HCT116 (cell line): ENCODE results near the gene CLDN5. TPM values are rescaled to one million over a fixed set of nuclear protein-coding genes. Genes with fewer than 3 reads are reported as not detected.

Experiments
- ATAC-seq: fragments of 200-7000 bp; cut with Tn5 transposase; 2 replicates; pipeline ENCODE4 v1.9.1; 2020; ENCODE audit warnings: mild to moderate bottlenecking, moderate library complexity
- BruUV-seq: library from RNA; stranded (reverse); fragments of 400-500 nt; replicated peaks from 2 replicates; lab custom pipeline; 2021; lab: Mats Ljungman, UMichigan
- CTCF ChIA-PET: fragments of 300-600 bp; sonication (Branson Sonifier 250); formaldehyde crosslinking; loops from one replicate; lab custom pipeline; 2021; ENCODE audit warnings: antibody characterized with exemption; lab: Charles Lee
- POLR2A ChIA-PET: fragments of 300-600, 350-600 bp; sonication (Branson Sonifier 250); formaldehyde crosslinking; loops from one replicate; lab custom pipeline; 2021; ENCODE audit warnings: antibody characterized with exemption; lab: Charles Lee
- RAD21 ChIA-PET, 2 experiments: fragments of 300-600 bp; sonication (Branson Sonifier 250); formaldehyde crosslinking; loops; one replicate each; lab custom pipeline; 2023; ENCODE audit warnings: low total read pairs in 2 of 2; ENCODE audit not compliant: uncharacterized antibody in 2 of 2, unreplicated experiment in 2 of 2, low non-redundant PET in 1 of 2; lab: Charles Lee
- DNase-seq: peaks from one replicate; pipeline ENCODE4 v3.0.0-alpha.2; 2010; ENCODE audit warnings: low read depth, low spot score
- H2AFZ ChIP-seq: fragments of 200-600 bp; shearing (Covaris generic), sonication (generic); 2 replicates; pipeline ENCODE4 v1.6.1; 2017; ENCODE audit warnings: low read depth, mixed run types, mixed read lengths, antibody characterized with exemption, low read length; ENCODE audit not compliant: poor library complexity, severe bottlenecking
- H3K27ac ChIP-seq: 2 replicates; pipeline ENCODE4 v1.5.1; 2012; ENCODE audit warnings: low read depth, low read length
- H3K27me3 ChIP-seq: fragments of 200-600 bp; sonication (generic); 2 replicates; pipeline ENCODE4 v1.6.1; 2016; ENCODE audit warnings: mixed run types, low read length, mixed read lengths; ENCODE audit not compliant: insufficient read depth
- H3K36me3 ChIP-seq, 2 experiments: fragments of 200-500 bp in 1 of 2; fragments of 200-600 bp in 1 of 2; sonication (Bioruptor generic) in 1 of 2; sonication (generic) in 1 of 2; 2 replicates each; pipeline versions ENCODE4 v1.5.1 to v1.6.1; 2014 to 2016; ENCODE audit warnings: low read length in 2 of 2, inconsistent platforms in 1 of 2, mixed read lengths in 1 of 2, mixed run types in 1 of 2; ENCODE audit not compliant: insufficient read depth in 2 of 2, control insufficient read depth in 1 of 2
- H3K4me1 ChIP-seq, 2 experiments: fragments of 200-600 bp in 1 of 2; sonication (generic) in 1 of 2; 2 replicates each; pipeline versions ENCODE4 v1.5.1 to v1.6.1; 2012 to 2017; ENCODE audit warnings: low read length in 2 of 2, inconsistent platforms in 1 of 2, mild to moderate bottlenecking in 1 of 2, mixed read lengths in 1 of 2, mixed run types in 1 of 2, moderate library complexity in 1 of 2; ENCODE audit not compliant: insufficient read depth in 2 of 2, control insufficient read depth in 1 of 2
- H3K4me2 ChIP-seq: fragments of 200-600 bp; sonication (generic); 2 replicates; pipeline ENCODE4 v1.6.1; 2017; ENCODE audit warnings: mixed run types, low read length, mixed read lengths
- H3K4me3 ChIP-seq, 2 experiments: fragments of 200-600 bp in 1 of 2; sonication (generic) in 1 of 2; replicated peaks in 1 of 2; 2 replicates each; pipeline ENCODE4 v1.5.1; 2011 to 2016; ENCODE audit warnings: low read length in 2 of 2, control low read depth in 1 of 2, low read depth in 1 of 2, mild to moderate bottlenecking in 1 of 2, mixed read lengths in 1 of 2, mixed run types in 1 of 2
- H3K79me2 ChIP-seq: fragments of 200-600 bp; sonication (generic); 2 replicates; pipeline ENCODE4 v1.6.1; 2017; ENCODE audit warnings: mild to moderate bottlenecking, mixed run types, low read length, moderate library complexity, mixed read lengths; ENCODE audit not compliant: insufficient read depth
- H3K9ac ChIP-seq: fragments of 200-600 bp; sonication (generic); 2 replicates; pipeline ENCODE4 v1.6.1; 2016; ENCODE audit warnings: low read length, mixed read lengths
- H3K9me2 ChIP-seq: fragments of 200-600 bp; sonication (generic), shearing (Covaris generic); 2 replicates; pipeline ENCODE4 v1.6.1; 2017; ENCODE audit warnings: mixed run types, mild to moderate bottlenecking, moderate library complexity; ENCODE audit not compliant: insufficient read depth
- H3K9me3 ChIP-seq, 2 experiments: fragments of 200-500 bp in 1 of 2; fragments of 200-600 bp in 1 of 2; sonication (Bioruptor generic) in 1 of 2; sonication (generic) in 1 of 2; 2 replicates each; pipeline ENCODE4 v1.6.1; 2014 to 2017; ENCODE audit warnings: low read length in 2 of 2, mixed read lengths in 2 of 2, inconsistent platforms in 1 of 2, low read depth in 1 of 2, mild to moderate bottlenecking in 1 of 2, mixed run types in 1 of 2, moderate library complexity in 1 of 2; ENCODE audit not compliant: control insufficient read depth in 1 of 2, insufficient read depth in 1 of 2
- H4K20me1 ChIP-seq: fragments of 200-600 bp; sonication (generic), shearing (Covaris generic); 2 replicates; pipeline ENCODE4 v1.6.1; 2017; ENCODE audit warnings: mixed run types, mild to moderate bottlenecking, moderate library complexity; ENCODE audit not compliant: insufficient read depth
- CBX3 ChIP-seq: IDR thresholded peaks from 2 replicates; pipeline ENCODE4 v1.6.1; 2012; ENCODE audit warnings: low read depth
- CEBPB ChIP-seq: IDR thresholded peaks from 2 replicates; pipeline ENCODE4 v1.6.1; 2012; ENCODE audit warnings: low read depth
- EGR1 ChIP-seq: IDR thresholded peaks from 2 replicates; pipeline ENCODE4 v1.6.1; 2012; ENCODE audit warnings: low read depth
- POLR2A ChIP-seq: IDR thresholded peaks from 2 replicates; pipeline ENCODE4 v1.7.0; 2011; ENCODE audit warnings: borderline replicate concordance; ENCODE audit not compliant: insufficient read depth, insufficient read length; ENCODE audit errors: extremely low read depth
- RAD21 ChIP-seq: IDR thresholded peaks from 2 replicates; pipeline ENCODE4 v1.6.1; 2012; ENCODE audit warnings: low read depth, mild to moderate bottlenecking
- SRF ChIP-seq: IDR thresholded peaks from 2 replicates; pipeline ENCODE4 v1.6.1; 2012; ENCODE audit warnings: low read depth
- ZFX ChIP-seq: fragments of 450-650 bp; IDR thresholded peaks from 2 replicates; pipeline ENCODE4 v1.6.1; 2017
- intact Hi-C: fragments of 100-400 bp; cut with micrococcal nuclease; formaldehyde crosslinking; loops from 2 replicates; pipeline ENCODE4 v1.10.0; 2022
- total RNA-seq: library from RNA; stranded (reverse); gene quantifications from one replicate; pipeline ENCODE4 v1.2.1, GENCODE V29; 2021; ENCODE audit not compliant: unreplicated experiment
- TF ChIP-seq, protein P1 (sequence below), 3 experiments: fragments of 200-600 bp in 1 of 3; sonication (generic) in 1 of 3; IDR thresholded peaks in 2 of 3; conservative IDR thresholded peaks in 1 of 3; 2 replicates each; pipeline ENCODE4 v1.5.1; 2012 to 2017; ENCODE audit warnings: low read depth in 2 of 3, low read length in 2 of 3, antibody characterized with exemption in 1 of 3, borderline replicate concordance in 1 of 3, control low read depth in 1 of 3, mild to moderate bottlenecking in 1 of 3, mixed read lengths in 1 of 3, mixed run types in 1 of 3, moderate library complexity in 1 of 3; ENCODE audit not compliant: insufficient read depth in 1 of 3
- TF ChIP-seq, protein P2 (sequence below): IDR thresholded peaks from 2 replicates; pipeline ENCODE4 v1.6.1; 2011; ENCODE audit warnings: mild to moderate bottlenecking, low read length, moderate library complexity; ENCODE audit not compliant: insufficient replicate concordance; ENCODE audit errors: extremely low read depth

The CLDN5 gene
- total RNA-seq, 1 experiment from 2014 or later, result 0.32 TPM

DNA sequence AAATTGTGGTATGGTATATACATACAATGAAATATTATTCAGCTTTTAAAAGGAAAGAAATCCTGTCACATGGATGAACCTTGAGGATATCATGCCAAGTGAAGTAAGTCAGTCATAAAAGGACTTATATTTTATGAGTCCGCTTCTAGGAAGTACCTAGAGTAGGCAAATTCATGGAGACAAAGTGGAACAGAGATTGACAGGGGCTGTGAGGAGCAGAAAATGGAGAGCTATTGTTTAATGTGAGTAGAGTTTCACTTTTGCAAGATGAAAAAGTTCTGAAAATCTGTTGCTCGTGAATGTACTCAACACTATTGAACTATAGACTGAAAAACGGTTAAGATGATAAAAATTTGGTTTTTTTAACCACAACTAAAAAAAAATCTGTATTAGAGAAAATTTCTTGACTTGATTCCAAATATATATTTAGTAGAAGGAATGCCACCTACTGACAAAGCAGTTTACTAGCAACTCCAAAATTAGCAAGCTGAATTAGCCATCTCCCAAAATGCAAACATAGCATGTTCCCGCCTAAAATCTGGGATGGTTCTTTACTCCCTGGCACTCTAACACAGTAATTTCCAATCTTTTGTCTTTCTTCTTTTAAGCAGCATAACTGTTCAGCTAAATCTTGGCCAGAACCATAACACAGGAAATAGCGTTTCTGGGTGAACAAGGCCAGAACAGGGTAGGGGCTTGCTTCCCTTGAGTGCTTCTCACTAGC, 46.7 kb downstream of the CLDN5 start:
- H3K9ac ChIP-seq, result peak overlapping the region; percentile 93
- peaks cover 14 to 23% of the 10 kb centered on the region in 2 experiments; a peak in 3 of 4 replicates for H3K4me1 ChIP-seq
- intact Hi-C loops, result loop anchor here (1.0 to 10.0 kb wide), 5 partner anchors 155 to 355 kb away; partner anchors contain the start of genes DGCR2 and ESS2
- POLR2A ChIA-PET, result interaction anchor here (0.8 to 1.2 kb wide), 2 partner anchors 15 to 30 kb away, joined by 3 to 5 read pairs; no protein-coding TSS in a partner anchor
- no peaks in the 10 kb centered on the region for H3K27me3 ChIP-seq
- no peaks in the 10 kb centered on the region for H3K9me3 ChIP-seq
- no peak for DNase-seq
- H4K20me1 ChIP-seq, result peaks cover 9% of the 10 kb centered on the region; the same call in 1 of the 2 replicates
- H3K4me2 ChIP-seq, result peak overlapping the region; percentile 81
- no peak for TF ChIP-seq CEBPB
- TF ChIP-seq, protein P1, sequence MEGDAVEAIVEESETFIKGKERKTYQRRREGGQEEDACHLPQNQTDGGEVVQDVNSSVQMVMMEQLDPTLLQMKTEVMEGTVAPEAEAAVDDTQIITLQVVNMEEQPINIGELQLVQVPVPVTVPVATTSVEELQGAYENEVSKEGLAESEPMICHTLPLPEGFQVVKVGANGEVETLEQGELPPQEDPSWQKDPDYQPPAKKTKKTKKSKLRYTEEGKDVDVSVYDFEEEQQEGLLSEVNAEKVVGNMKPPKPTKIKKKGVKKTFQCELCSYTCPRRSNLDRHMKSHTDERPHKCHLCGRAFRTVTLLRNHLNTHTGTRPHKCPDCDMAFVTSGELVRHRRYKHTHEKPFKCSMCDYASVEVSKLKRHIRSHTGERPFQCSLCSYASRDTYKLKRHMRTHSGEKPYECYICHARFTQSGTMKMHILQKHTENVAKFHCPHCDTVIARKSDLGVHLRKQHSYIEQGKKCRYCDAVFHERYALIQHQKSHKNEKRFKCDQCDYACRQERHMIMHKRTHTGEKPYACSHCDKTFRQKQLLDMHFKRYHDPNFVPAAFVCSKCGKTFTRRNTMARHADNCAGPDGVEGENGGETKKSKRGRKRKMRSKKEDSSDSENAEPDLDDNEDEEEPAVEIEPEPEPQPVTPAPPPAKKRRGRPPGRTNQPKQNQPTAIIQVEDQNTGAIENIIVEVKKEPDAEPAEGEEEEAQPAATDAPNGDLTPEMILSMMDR (IDR thresholded peaks at IDR 0.05 in 2 of 3, conservative IDR thresholded peaks at IDR 0.05 in 1 of 3; ENCODE audit: borderline replicate concordance in 1 of 3, insufficient read depth in 1 of 3, low read depth in 2 of 3, low read length in 2 of 3), result 0 out of 6 replicates have a peak, but pooled peaks of 1 of the 3 experiments have one; percentile 15
- TF ChIP-seq, all 23 proteins: peak for 1
- no peaks in the 10 kb centered on the region for H3K9me2 ChIP-seq
- peak overlapping the region; percentile 80 to 91 for H3K4me3 ChIP-seq
- ATAC-seq, result no peak
- H3K36me3 ChIP-seq, result peaks cover 8 to 36% of the 10 kb centered on the region in 2 experiments
- peaks cover 88% of the 10 kb centered on the region for H3K79me2 ChIP-seq
- CTCF ChIA-PET, result interaction anchor here (0.8 to 1.8 kb wide), 3 partner anchors 152 to 298 kb away, joined by 3 to 8 read pairs (median 5); partner anchors contain the start of gene SLC25A1
- no TSS peak for BruUV-seq
- H2AFZ ChIP-seq, result no peak overlapping the region
- no peak overlapping the region for H3K27ac ChIP-seq
- RAD21 ChIA-PET, result no interaction called here

DNA sequence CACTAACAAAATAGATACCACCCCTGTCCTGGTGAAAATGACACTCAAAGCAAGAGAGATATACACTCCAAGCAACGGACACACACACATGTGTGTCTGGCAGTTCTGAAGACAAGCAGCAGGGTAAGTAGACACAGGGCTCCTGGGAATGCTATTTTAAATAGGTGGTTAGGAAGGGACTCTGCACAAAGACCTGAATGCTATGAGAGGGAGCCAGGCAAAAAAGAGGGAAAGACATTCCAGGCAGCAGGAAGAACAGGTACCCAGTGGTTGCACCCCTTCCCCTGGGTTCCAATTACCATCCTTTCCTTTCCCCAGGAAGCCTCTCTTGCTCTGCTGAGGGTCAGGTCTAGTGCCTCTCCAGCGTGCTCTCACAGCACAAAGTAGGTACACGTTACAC, 48.2 kb downstream of the CLDN5 start:
- ChIA-PET CTCF (no interaction called here), RAD21 (no interaction called here), POLR2A (no interaction called here)
- Histone ChIP-seq H3K4me2 (no peak overlapping the region), H3K27me3 (no peaks in the 10 kb centered on the region), H4K20me1 (peaks cover 9% of the 10 kb centered on the region; the same call in 1 of the 2 replicates), H3K9me2 (no peaks in the 10 kb centered on the region), H3K9me3 (no peaks in the 10 kb centered on the region), H3K36me3 (peaks cover 14 to 43% of the 10 kb centered on the region in 2 experiments; a peak in 3 of 4 replicates), H2AFZ (no peak overlapping the region), H3K4me3 (no peak overlapping the region), H3K27ac (no peak overlapping the region), H3K9ac (no peak overlapping the region), H3K4me1 (peaks cover 13 to 22% of the 10 kb centered on the region in 2 experiments; a peak in 3 of 4 replicates), H3K79me2 (peaks cover 88% of the 10 kb centered on the region)
- no peak for ATAC-seq
- no TSS peak for BruUV-seq
- intact Hi-C loops, result loop anchor here (5.0 to 10.0 kb wide), 4 partner anchors 156 to 354 kb away; partner anchors contain the start of genes DGCR2 and ESS2
- DNase-seq, result no peak
- no peak for TF ChIP-seq EGR1
- no peak for TF ChIP-seq ZFX
- TF ChIP-seq POLR2A, result no peak
- TF ChIP-seq RAD21, result no peak
- no peak for TF ChIP-seq CEBPB
- TF ChIP-seq, protein P2, sequence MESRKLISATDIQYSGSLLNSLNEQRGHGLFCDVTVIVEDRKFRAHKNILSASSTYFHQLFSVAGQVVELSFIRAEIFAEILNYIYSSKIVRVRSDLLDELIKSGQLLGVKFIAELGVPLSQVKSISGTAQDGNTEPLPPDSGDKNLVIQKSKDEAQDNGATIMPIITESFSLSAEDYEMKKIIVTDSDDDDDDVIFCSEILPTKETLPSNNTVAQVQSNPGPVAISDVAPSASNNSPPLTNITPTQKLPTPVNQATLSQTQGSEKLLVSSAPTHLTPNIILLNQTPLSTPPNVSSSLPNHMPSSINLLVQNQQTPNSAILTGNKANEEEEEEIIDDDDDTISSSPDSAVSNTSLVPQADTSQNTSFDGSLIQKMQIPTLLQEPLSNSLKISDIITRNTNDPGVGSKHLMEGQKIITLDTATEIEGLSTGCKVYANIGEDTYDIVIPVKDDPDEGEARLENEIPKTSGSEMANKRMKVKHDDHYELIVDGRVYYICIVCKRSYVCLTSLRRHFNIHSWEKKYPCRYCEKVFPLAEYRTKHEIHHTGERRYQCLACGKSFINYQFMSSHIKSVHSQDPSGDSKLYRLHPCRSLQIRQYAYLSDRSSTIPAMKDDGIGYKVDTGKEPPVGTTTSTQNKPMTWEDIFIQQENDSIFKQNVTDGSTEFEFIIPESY, result no peak
- TF ChIP-seq SRF, result no peak
- no peak for TF ChIP-seq CBX3
- TF ChIP-seq, protein P1 (IDR thresholded peaks at IDR 0.05 in 2 of 3, conservative IDR thresholded peaks at IDR 0.05 in 1 of 3; ENCODE audit: borderline replicate concordance in 1 of 3, insufficient read depth in 1 of 3, low read depth in 2 of 3, low read length in 2 of 3), result no peak
